IMR-90 (cell line): Measurements from ENCODE around the gene EXT2. TPM values are rescaled to one million over a fixed set of nuclear protein-coding genes. Genes with fewer than 3 reads are reported as not detected.

ENCODE experiments used
- ATAC-seq: fragments of 200-7000 bp; cut with Tn5 transposase; 2 replicates; pipeline ENCODE4 v1.9.1; 2020; ENCODE audit warnings: low read depth, mild to moderate bottlenecking, moderate library complexity
- BruUV-seq: library from RNA; stranded (reverse); fragments of 400-500 nt; replicated peaks from 2 replicates; lab custom pipeline; 2021; lab: Mats Ljungman, UMichigan
- CTCF ChIA-PET: fragments of 300-600 bp; formaldehyde crosslinking; extraction: SDS; loops from one replicate; lab custom pipeline; 2021; ENCODE audit warnings: antibody characterized with exemption; lab: Yijun Ruan, JAX
- POLR2A ChIA-PET: fragments of 300-600 bp; sonication (Branson Sonifier 250); formaldehyde crosslinking; loops from one replicate; lab custom pipeline; 2022; ENCODE audit warnings: antibody characterized with exemption; ENCODE audit not compliant: unreplicated experiment; lab: Charles Lee
- DNase-seq: peaks from one replicate; pipeline ENCODE4 v3.0.0; 2013
- H2AFZ ChIP-seq: replicated peaks from 2 replicates; pipeline ENCODE3; 2013; ENCODE audit warnings: low read length, mild to moderate bottlenecking; ENCODE audit not compliant: poor library complexity
- H2AK5ac ChIP-seq: 2 replicates; pipeline ENCODE4 v1.6.1; 2013; ENCODE audit warnings: low read depth, low read length, inconsistent platforms
- H2AK9ac ChIP-seq: replicated peaks from 2 replicates; pipeline ENCODE3; 2013; ENCODE audit warnings: mild to moderate bottlenecking, low read depth, low read length, moderate library complexity; ENCODE audit not compliant: poor library complexity
- H2BK120ac ChIP-seq: 2 replicates; pipeline ENCODE4 v1.6.1; 2013; ENCODE audit warnings: low read depth, low read length, inconsistent platforms
- H2BK15ac ChIP-seq: 3 replicates; pipeline ENCODE4 v1.6.1; 2013; ENCODE audit warnings: low read depth, low read length, inconsistent platforms
- H2BK20ac ChIP-seq: 2 replicates; pipeline ENCODE4 v1.6.1; 2013; ENCODE audit warnings: low read depth, mild to moderate bottlenecking, inconsistent platforms, low read length, moderate library complexity
- H2BK5ac ChIP-seq: 2 replicates; pipeline ENCODE4 v1.6.1; 2013; ENCODE audit warnings: mild to moderate bottlenecking, low read depth, low read length, inconsistent platforms; ENCODE audit not compliant: poor library complexity, severe bottlenecking
- H3K14ac ChIP-seq: replicated peaks from 2 replicates; pipeline ENCODE4 v1.6.1; 2013; ENCODE audit warnings: low read depth, low read length, inconsistent platforms
- H3K18ac ChIP-seq: 2 replicates; pipeline ENCODE4 v1.6.1; 2013; ENCODE audit warnings: low read depth, low read length, control low read depth
- H3K23ac ChIP-seq: 2 replicates; pipeline ENCODE4 v1.6.1; 2013; ENCODE audit warnings: low read depth, low read length, inconsistent platforms
- H3K27ac ChIP-seq: 2 replicates; pipeline ENCODE4 v1.5.1; 2013; ENCODE audit warnings: mild to moderate bottlenecking, control low read depth, low read length; ENCODE audit not compliant: insufficient read depth
- H3K27me3 ChIP-seq: 2 replicates; pipeline ENCODE4 v1.6.1; 2013; ENCODE audit warnings: low read length; ENCODE audit not compliant: control insufficient read depth, insufficient read depth
- H3K36me3 ChIP-seq: 2 replicates; pipeline ENCODE4 v1.6.1; 2013; ENCODE audit warnings: low read length, mixed read lengths; ENCODE audit not compliant: control insufficient read depth, insufficient read depth
- H3K4ac ChIP-seq: 2 replicates; pipeline ENCODE4 v1.6.1; 2013; ENCODE audit warnings: low read depth, low read length, inconsistent platforms
- H3K4me1 ChIP-seq: 2 replicates; pipeline ENCODE4 v1.6.1; 2013; ENCODE audit warnings: low read length, mixed read lengths; ENCODE audit not compliant: control insufficient read depth, insufficient read depth
- H3K4me2 ChIP-seq: 2 replicates; pipeline ENCODE4 v1.6.1; 2013; ENCODE audit warnings: low read depth, mild to moderate bottlenecking, control low read depth, low read length, moderate library complexity
- H3K4me3 ChIP-seq: 2 replicates; pipeline ENCODE4 v1.5.1; 2013; ENCODE audit warnings: low read depth, mild to moderate bottlenecking, control low read depth, low read length, moderate library complexity; ENCODE audit not compliant: insufficient read depth
- H3K56ac ChIP-seq: 2 replicates; pipeline ENCODE4 v1.6.1; 2013; ENCODE audit warnings: low read length, inconsistent platforms; ENCODE audit not compliant: insufficient read depth; ENCODE audit errors: extremely low read depth
- H3K79me1 ChIP-seq, 2 experiments: 2 replicates each; pipeline ENCODE4 v1.6.1; 2013; ENCODE audit warnings: low read length in 2 of 2, inconsistent platforms in 1 of 2, low read depth in 1 of 2
- H3K9ac ChIP-seq: 2 replicates; pipeline ENCODE4 v1.6.1; 2013; ENCODE audit warnings: low read depth, low read length, control low read depth
- H3K9me1 ChIP-seq: 2 replicates; pipeline ENCODE4 v1.6.1; 2013; ENCODE audit warnings: low read length, inconsistent platforms; ENCODE audit not compliant: insufficient read depth
- H3K9me3 ChIP-seq: 2 replicates; pipeline ENCODE4 v1.6.1; 2013; ENCODE audit warnings: low read length; ENCODE audit not compliant: control insufficient read depth, insufficient read depth
- H4K20me1 ChIP-seq: 2 replicates; pipeline ENCODE4 v1.6.1; 2013; ENCODE audit warnings: low read length, inconsistent platforms; ENCODE audit not compliant: insufficient read depth
- H4K5ac ChIP-seq: 2 replicates; pipeline ENCODE4 v1.6.1; 2013; ENCODE audit warnings: mild to moderate bottlenecking, low read depth, low read length, control low read depth
- H4K8ac ChIP-seq, 2 experiments: 2 replicates each; pipeline ENCODE4 v1.6.1; 2013; ENCODE audit warnings: low read depth in 2 of 2, low read length in 2 of 2, control low read depth in 1 of 2, inconsistent platforms in 1 of 2
- H4K91ac ChIP-seq: 2 replicates; pipeline ENCODE4 v1.6.1; 2013; ENCODE audit warnings: low read depth, low read length, inconsistent platforms; ENCODE audit not compliant: insufficient read depth
- BHLHE40 ChIP-seq: fragments of 150-350 bp; IDR thresholded peaks from 2 replicates; pipeline ENCODE4 v1.6.1; 2016; ENCODE audit warnings: mild to moderate bottlenecking, low read depth, low read length
- FOS ChIP-seq: fragments of 150-350 bp; IDR thresholded peaks from 2 replicates; pipeline ENCODE4 v1.6.1; 2016; ENCODE audit warnings: low read depth, low read length
- MXI1 ChIP-seq: IDR thresholded peaks from 2 replicates; pipeline ENCODE4 v1.6.1; 2012; ENCODE audit warnings: low read depth, mild to moderate bottlenecking, low read length, moderate library complexity, borderline replicate concordance
- NFE2L2 ChIP-seq: fragments of 150-350 bp; IDR thresholded peaks from 2 replicates; pipeline ENCODE4 v1.6.1; 2016; ENCODE audit warnings: low read depth, mild to moderate bottlenecking, low read length
- RAD21 ChIP-seq: IDR thresholded peaks from 2 replicates; pipeline ENCODE4 v1.6.1; 2012; ENCODE audit warnings: low read length, improper control_type of control experiment
- RFX5 ChIP-seq: IDR thresholded peaks from 2 replicates; pipeline ENCODE4 v1.8.0; 2012; ENCODE audit warnings: low read depth, mild to moderate bottlenecking, low read length, moderate library complexity
- SMC3 ChIP-seq: fragments of 150-350 bp; IDR thresholded peaks from 2 replicates; pipeline ENCODE4 v1.6.1; 2016; ENCODE audit warnings: low read depth, mild to moderate bottlenecking, antibody characterized with exemption, low read length, moderate library complexity
- WGBS, 2 experiments: methylation state at CpG; one replicate each; pipeline versions ENCODE4 v1.1.5 to v1.1.7; 2013; ENCODE audit warnings: missing lambda C conversion rate in 2 of 2; ENCODE audit not compliant: insufficient read length in 1 of 2; ENCODE audit errors: extremely low coverage in 2 of 2; 5-methylcytosine and 5-hydroxymethylcytosine counted together
- dilution Hi-C: fragments of 300-500 bp; cut with HindIII; formaldehyde crosslinking; loops from one replicate; pipeline ENCODE4 v1.14.3; 2018; ENCODE audit warnings: low sequenced_read_pairs; ENCODE audit not compliant: unreplicated experiment
- in situ Hi-C: fragments of 300-500 bp; cut with MboI; formaldehyde crosslinking; loops from 3 replicates; pipeline ENCODE4 v1.14.3; 2019; ENCODE audit warnings: low sequenced_read_pairs, inconsistent platforms, mixed read lengths
- intact Hi-C: fragments of 100-400 bp; cut with micrococcal nuclease; formaldehyde crosslinking; loops from 2 replicates; pipeline ENCODE4 v1.10.0; 2022
- polyA plus RNA-seq, 3 experiments: library from polyadenylated mRNA; depleted of rRNA; stranded (reverse); fragments of >200 nt; gene quantifications; 2 replicates each; pipeline ENCODE4 v1.2.3, GENCODE V29; 2012; ENCODE audit warnings: low replicate concordance in 1 of 3
- total RNA-seq: library from RNA; depleted of rRNA; stranded (reverse); fragments of >200 nt; gene quantifications from 2 replicates; pipeline ENCODE4 v1.2.3, GENCODE V29; 2012
- TF ChIP-seq, protein P1 (sequence below): conservative IDR thresholded peaks from 2 replicates; pipeline ENCODE4 v1.5.1; 2012; ENCODE audit warnings: mild to moderate bottlenecking, low read depth, low read length, improper control_type of control experiment
- TF ChIP-seq, protein P2 (sequence below): fragments of 150-350 bp; IDR thresholded peaks from 2 replicates; pipeline ENCODE4 v1.6.1; 2016; ENCODE audit warnings: low read depth, mild to moderate bottlenecking, low read length, moderate library complexity, borderline replicate concordance

Gene EXT2
- total and polyA plus RNA-seq, 2 of the 4 experiments (the other 2 are of a cell fraction) = 75.0 to 85.3 TPM

- H3K4me3 ChIP-seq = no peak overlapping the region
- WGBS, 2 experiments = no CpG with 5 or more reads among the region's 2 CpGs
- dilution Hi-C loops (no loop called here), in situ Hi-C loops (loop anchor here (10.0 kb wide), 1 partner anchor 249 kb away; no protein-coding TSS in a partner anchor), intact Hi-C loops (loop anchor here (1.0 to 5.0 kb wide), 4 partner anchors 73 to 253 kb away; no protein-coding TSS in a partner anchor)
- peak; percentile 52 for ATAC-seq
- H2BK5ac ChIP-seq = no peak overlapping the region
- H3K9me1 ChIP-seq = no peaks in the 10 kb centered on the region
- H2AK5ac ChIP-seq = no peak overlapping the region
- no peak overlapping the region for H3K4ac ChIP-seq
- TF ChIP-seq RFX5 = no peak
- TF ChIP-seq FOS = no peak
- TF ChIP-seq SMC3 = no peak
- TF ChIP-seq MXI1 = no peak
- TF ChIP-seq RAD21 = no peak
- TF ChIP-seq BHLHE40 = no peak
- TF ChIP-seq, protein P1, sequence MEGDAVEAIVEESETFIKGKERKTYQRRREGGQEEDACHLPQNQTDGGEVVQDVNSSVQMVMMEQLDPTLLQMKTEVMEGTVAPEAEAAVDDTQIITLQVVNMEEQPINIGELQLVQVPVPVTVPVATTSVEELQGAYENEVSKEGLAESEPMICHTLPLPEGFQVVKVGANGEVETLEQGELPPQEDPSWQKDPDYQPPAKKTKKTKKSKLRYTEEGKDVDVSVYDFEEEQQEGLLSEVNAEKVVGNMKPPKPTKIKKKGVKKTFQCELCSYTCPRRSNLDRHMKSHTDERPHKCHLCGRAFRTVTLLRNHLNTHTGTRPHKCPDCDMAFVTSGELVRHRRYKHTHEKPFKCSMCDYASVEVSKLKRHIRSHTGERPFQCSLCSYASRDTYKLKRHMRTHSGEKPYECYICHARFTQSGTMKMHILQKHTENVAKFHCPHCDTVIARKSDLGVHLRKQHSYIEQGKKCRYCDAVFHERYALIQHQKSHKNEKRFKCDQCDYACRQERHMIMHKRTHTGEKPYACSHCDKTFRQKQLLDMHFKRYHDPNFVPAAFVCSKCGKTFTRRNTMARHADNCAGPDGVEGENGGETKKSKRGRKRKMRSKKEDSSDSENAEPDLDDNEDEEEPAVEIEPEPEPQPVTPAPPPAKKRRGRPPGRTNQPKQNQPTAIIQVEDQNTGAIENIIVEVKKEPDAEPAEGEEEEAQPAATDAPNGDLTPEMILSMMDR = no peak
- TF ChIP-seq, protein P2, sequence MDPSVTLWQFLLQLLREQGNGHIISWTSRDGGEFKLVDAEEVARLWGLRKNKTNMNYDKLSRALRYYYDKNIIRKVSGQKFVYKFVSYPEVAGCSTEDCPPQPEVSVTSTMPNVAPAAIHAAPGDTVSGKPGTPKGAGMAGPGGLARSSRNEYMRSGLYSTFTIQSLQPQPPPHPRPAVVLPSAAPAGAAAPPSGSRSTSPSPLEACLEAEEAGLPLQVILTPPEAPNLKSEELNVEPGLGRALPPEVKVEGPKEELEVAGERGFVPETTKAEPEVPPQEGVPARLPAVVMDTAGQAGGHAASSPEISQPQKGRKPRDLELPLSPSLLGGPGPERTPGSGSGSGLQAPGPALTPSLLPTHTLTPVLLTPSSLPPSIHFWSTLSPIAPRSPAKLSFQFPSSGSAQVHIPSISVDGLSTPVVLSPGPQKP = no peak
- no peak for TF ChIP-seq NFE2L2
- ChIA-PET CTCF (interaction anchor here (0.6 to 1.8 kb wide), 8 partner anchors 12 to 181 kb away, joined by 3 to 12 read pairs (median 4); no protein-coding TSS in a partner anchor), POLR2A (no interaction called here)
- no peak overlapping the region for H3K9ac ChIP-seq
- H4K20me1 ChIP-seq = no peaks in the 10 kb centered on the region
- no peak overlapping the region for H4K5ac ChIP-seq
- H2BK20ac ChIP-seq = no peak overlapping the region
- peak overlapping the region; percentile 68 for H2AFZ ChIP-seq
- no peak overlapping the region for H3K56ac ChIP-seq
- H2AK9ac ChIP-seq = no peak overlapping the region
- 0 out of 2 replicates have a peak, but pooled peaks cover 2% of the 10 kb centered on the region for H3K4me1 ChIP-seq
- no peak overlapping the region for H3K4me2 ChIP-seq
- H3K18ac ChIP-seq = no peak overlapping the region
- no peak overlapping the region for H3K14ac ChIP-seq
- BruUV-seq = no TSS peak
- no peak overlapping the region for H3K27ac ChIP-seq
- H4K91ac ChIP-seq = no peak overlapping the region
- DNase-seq = peak; percentile 10
- H2BK15ac ChIP-seq = no peak overlapping the region
- no peak overlapping the region for H2BK120ac ChIP-seq
- H3K36me3 ChIP-seq = no peaks in the 10 kb centered on the region
- no peaks in the 10 kb centered on the region for H3K79me1 ChIP-seq
- no peaks in the 10 kb centered on the region for H3K9me3 ChIP-seq
- 0 out of 4 replicates have a peak overlapping the region, but pooled peaks of 1 of the 2 experiments have one; percentile 48 for H4K8ac ChIP-seq
- peaks cover 12% of the 10 kb centered on the region for H3K27me3 ChIP-seq
- H3K23ac ChIP-seq = no peak overlapping the region
These were observed 190.3 kb downstream of the EXT2 start for GRCh38 chr11:44285756-44286155.
